ENCODE data around the gene GPC3. TPM values are rescaled to one million over a fixed set of nuclear protein-coding genes. Genes with fewer than 3 reads are reported as not detected.

The GPC3 gene
- total and polyA plus RNA-seq, 2 experiments from 2014 or later: 36.8 to 60.1 TPM

- TF ChIP-seq REST (IDR thresholded peaks at IDR 0.05; ENCODE audit: unreplicated experiment): no peak
- TF ChIP-seq ZNF331 (CRISPR knock-in tag; IDR thresholded peaks at IDR 0.05; ENCODE audit: low read depth): no peak
- no peak for TF ChIP-seq EZH2 (IDR thresholded peaks at IDR 0.05; ENCODE audit: low read depth, unreplicated experiment)
- no peak for TF ChIP-seq EZH2phosphoT487 (IDR thresholded peaks at IDR 0.05; ENCODE audit: unreplicated experiment)
- TF ChIP-seq ETS1 (IDR thresholded peaks at IDR 0.05): no peak
Observed at GRCh38 chrX:133681897-133682296, 303.5 kb downstream of the GPC3 start (continued).

- ATAC-seq: no peak
Observed at GRCh38 chrX:133681421-133681820, 304.0 kb downstream of the GPC3 start.

GRCh38 chrX:133677123-133678063 is 308.0 kb downstream of the GPC3 start:
- H3K4me1 Mint-ChIP-seq: peaks cover 11% of the 10 kb centered on the region
- no peak overlapping the region for H3K4me3 Mint-ChIP-seq
- H3K79me2 ChIP-seq (replicated peaks; ENCODE audit: insufficient read depth): no peaks in the 10 kb centered on the region
- H3K27me3 Mint-ChIP-seq (ENCODE audit: insufficient read depth, low read depth, poor library complexity): no peaks in the 10 kb centered on the region
- H3K4me2 ChIP-seq: no peak overlapping the region
- H3K27ac ChIP-seq (ENCODE audit: low read depth): no peak overlapping the region
- no peaks in the 10 kb centered on the region for H3K36me3 ChIP-seq (ENCODE audit: insufficient read depth)
- ATAC-seq: no peak
- TF ChIP-seq CTCF (conservative IDR thresholded peaks at IDR 0.05; ENCODE audit: low read depth in 2 of 2) (peak in 1 of 2 experiments; percentile 35; a peak in 2 of 4 replicates), REST (IDR thresholded peaks at IDR 0.05; ENCODE audit: unreplicated experiment) (no peak)
- no peak overlapping the region for H3K27ac Mint-ChIP-seq
- H3K27me3 ChIP-seq (ENCODE audit: insufficient read depth): no peaks in the 10 kb centered on the region
- H3F3A ChIP-seq (replicated peaks; ENCODE audit: low read depth): no peaks in the 10 kb centered on the region
- H3K36me3 Mint-ChIP-seq (ENCODE audit: low read depth): no peaks in the 10 kb centered on the region
- no peaks in the 10 kb centered on the region for H3K9me3 Mint-ChIP-seq
- no peaks in the 10 kb centered on the region for H3K9me2 ChIP-seq (ENCODE audit: insufficient read depth)
- no peak for DNase-seq (ENCODE audit: low spot score)
- no peak overlapping the region for H2AFZ ChIP-seq
- no peaks in the 10 kb centered on the region for H4K20me1 ChIP-seq (replicated peaks; ENCODE audit: insufficient read depth)
- H3K4me1 ChIP-seq (ENCODE audit: insufficient read depth): 0 out of 2 replicates have a peak, but pooled peaks cover 2% of the 10 kb centered on the region
- H3K4me3 ChIP-seq: no peak overlapping the region

More at GRCh38 chrX:133681421-133681820, 304.0 kb downstream of the GPC3 start:
- Mint-ChIP-seq H3K27ac (no peak overlapping the region), H3K9me3 (no peaks in the 10 kb centered on the region), H3K36me3 (ENCODE audit: low read depth) (no peaks in the 10 kb centered on the region), H3K27me3 (ENCODE audit: insufficient read depth, low read depth, poor library complexity) (no peaks in the 10 kb centered on the region), H3K4me3 (no peak overlapping the region), H3K4me1 (peaks cover 13% of the 10 kb centered on the region)
- Histone ChIP-seq H3F3A (replicated peaks; ENCODE audit: low read depth) (no peaks in the 10 kb centered on the region), H3K79me2 (replicated peaks; ENCODE audit: insufficient read depth) (no peaks in the 10 kb centered on the region), H3K4me3 (no peak overlapping the region), H3K27ac (ENCODE audit: low read depth) (no peak overlapping the region), H3K27me3 (ENCODE audit: insufficient read depth) (no peaks in the 10 kb centered on the region), H3K9me2 (ENCODE audit: insufficient read depth) (no peaks in the 10 kb centered on the region), H4K20me1 (replicated peaks; ENCODE audit: insufficient read depth) (no peaks in the 10 kb centered on the region), H3K4me1 (ENCODE audit: insufficient read depth) (0 out of 2 replicates have a peak, but pooled peaks cover 5% of the 10 kb centered on the region), H2AFZ (no peak overlapping the region), H3K36me3 (ENCODE audit: insufficient read depth) (no peaks in the 10 kb centered on the region), H3K4me2 (no peak overlapping the region)
- no peak for DNase-seq (ENCODE audit: low spot score)
- no peak for TF ChIP-seq EZH2phosphoT487 (IDR thresholded peaks at IDR 0.05; ENCODE audit: unreplicated experiment)

Measured in GM23338 (cell line).